KMS-11 (cell line): ENCODE data around the gene AP1B1.

Experiments
- H2AFZ ChIP-seq: fragments of 200-600 bp; sonication (generic); 2 replicates; pipeline ENCODE4 v1.6.1; 2016; ENCODE audit warnings: antibody characterized with exemption, mixed run types, low read depth
- H3K27ac ChIP-seq: fragments of 200-600 bp; sonication (generic); 2 replicates; pipeline ENCODE4 v1.6.1; 2016; ENCODE audit warnings: mild to moderate bottlenecking, mixed run types
- H3K27me3 ChIP-seq: fragments of 200-600 bp; sonication (generic); 2 replicates; pipeline ENCODE4 v1.6.1; 2017; ENCODE audit warnings: mild to moderate bottlenecking, low read depth, mixed run types, moderate library complexity; ENCODE audit not compliant: insufficient read depth
- H3K36me3 ChIP-seq: fragments of 200-600 bp; sonication (generic); 2 replicates; pipeline ENCODE4 v1.6.1; 2017; ENCODE audit warnings: mild to moderate bottlenecking, mixed run types; ENCODE audit not compliant: insufficient read depth
- H3K4me1 ChIP-seq: fragments of 200-600 bp; sonication (generic); 2 replicates; pipeline ENCODE4 v1.6.1; 2016; ENCODE audit warnings: mild to moderate bottlenecking, low read depth, mixed run types; ENCODE audit not compliant: poor library complexity, severe bottlenecking
- H3K4me2 ChIP-seq: fragments of 200-600 bp; sonication (generic); 2 replicates; pipeline ENCODE4 v1.7.0; 2016; ENCODE audit warnings: mild to moderate bottlenecking, mixed run types
- H3K4me3 ChIP-seq: fragments of 200-600 bp; sonication (generic); IDR thresholded peaks from 2 replicates; pipeline ENCODE4 v1.6.1; 2017; ENCODE audit warnings: low read depth, low read length, mixed read lengths; ENCODE audit not compliant: insufficient read depth
- H3K79me2 ChIP-seq: fragments of 200-600 bp; sonication (generic); 2 replicates; pipeline ENCODE4 v1.6.1; 2016; ENCODE audit warnings: low read depth, mixed run types; ENCODE audit not compliant: insufficient read depth
- H3K9ac ChIP-seq: fragments of 200-600 bp; sonication (generic); 2 replicates; pipeline ENCODE4 v1.6.1; 2016; ENCODE audit warnings: mild to moderate bottlenecking, mixed run types
- H4K20me1 ChIP-seq: fragments of 200-600 bp; sonication (generic); 2 replicates; pipeline ENCODE4 v1.6.1; 2016; ENCODE audit warnings: mild to moderate bottlenecking, mixed run types; ENCODE audit not compliant: insufficient read depth
- CTCF ChIP-seq: fragments of 200-600 bp; sonication (generic); conservative IDR thresholded peaks from 2 replicates; pipeline ENCODE4 v1.6.1; 2017; ENCODE audit warnings: low read depth, mild to moderate bottlenecking, antibody characterized with exemption, low read length, moderate library complexity, mixed read lengths

Gene AP1B1

GRCh38 chr22:29291215-29291614 is 97.2 kb downstream of the AP1B1 start:
- Histone ChIP-seq H3K4me3 (no peak overlapping the region), H3K9ac (no peak overlapping the region), H3K27me3 (no peaks in the 10 kb centered on the region), H3K4me1 (peaks cover 12% of the 10 kb centered on the region), H2AFZ (no peak overlapping the region), H3K4me2 (no peak overlapping the region), H3K79me2 (peaks cover 60% of the 10 kb centered on the region; the same call in 1 of the 2 replicates), H3K27ac (no peak overlapping the region), H4K20me1 (peaks cover 20% of the 10 kb centered on the region), H3K36me3 (peaks cover 30% of the 10 kb centered on the region; the same call in 1 of the 2 replicates)
- no peak for TF ChIP-seq CTCF

- Histone ChIP-seq H2AFZ (no peak overlapping the region), H4K20me1 (peaks cover 20% of the 10 kb centered on the region), H3K36me3 (peaks cover 23% of the 10 kb centered on the region; the same call in 1 of the 2 replicates), H3K4me2 (no peak overlapping the region), H3K4me3 (no peak overlapping the region), H3K4me1 (peaks cover 12% of the 10 kb centered on the region), H3K9ac (no peak overlapping the region), H3K27ac (no peak overlapping the region), H3K79me2 (peaks cover 63% of the 10 kb centered on the region; the same call in 1 of the 2 replicates), H3K27me3 (no peaks in the 10 kb centered on the region)
- TF ChIP-seq CTCF, result no peak
These were observed 98.3 kb downstream of the AP1B1 start for GRCh38 chr22:29290061-29290460.

- Histone ChIP-seq H3K79me2 (peaks cover 74% of the 10 kb centered on the region; the same call in 1 of the 2 replicates), H3K9ac (no peak overlapping the region), H4K20me1 (peaks cover 20% of the 10 kb centered on the region), H3K36me3 (peaks cover 17% of the 10 kb centered on the region; the same call in 1 of the 2 replicates), H2AFZ (no peak overlapping the region), H3K4me1 (peaks cover 12% of the 10 kb centered on the region), H3K4me3 (no peak overlapping the region), H3K4me2 (no peak overlapping the region), H3K27me3 (no peaks in the 10 kb centered on the region), H3K27ac (no peak overlapping the region)
- no peak for TF ChIP-seq CTCF
These were observed 99.5 kb downstream of the AP1B1 start for GRCh38 chr22:29288837-29289236.

- peaks cover 24% of the 10 kb centered on the region for H4K20me1 ChIP-seq
- H3K36me3 ChIP-seq, result peaks cover 20% of the 10 kb centered on the region; the same call in 1 of the 2 replicates
- no peak overlapping the region for H3K9ac ChIP-seq
- no peak overlapping the region for H3K27ac ChIP-seq
- peaks cover 97% of the 10 kb centered on the region for H3K79me2 ChIP-seq
- peaks cover 12% of the 10 kb centered on the region for H3K4me1 ChIP-seq
- no peak overlapping the region for H3K4me2 ChIP-seq
- no peaks in the 10 kb centered on the region for H3K27me3 ChIP-seq
- no peak for TF ChIP-seq CTCF
- no peak overlapping the region for H3K4me3 ChIP-seq
- H2AFZ ChIP-seq, result no peak overlapping the region
These were observed 104.2 kb downstream of the AP1B1 start for GRCh38 chr22:29284196-29284595.
